K562 (cell line): Measurements from ENCODE around the gene HOXA9. TPM values are rescaled to one million over a fixed set of nuclear protein-coding genes. Genes with fewer than 3 reads are reported as not detected.

Experiments used
- ATAC-seq: fragments of 200-7000 bp; cut with Tn5 transposase; 3 replicates; pipeline ENCODE4 v1.9.1; 2020; ENCODE audit warnings: moderate library complexity
- BruUV-seq: library from RNA; stranded (reverse); fragments of 400-500 nt; replicated peaks from 2 replicates; lab custom pipeline; 2021; lab: Mats Ljungman, UMichigan
- CTCF ChIA-PET: fragments of 300-600 bp; formaldehyde crosslinking; extraction: SDS; loops from one replicate; lab custom pipeline; 2021; ENCODE audit warnings: low intra/inter-chr PET ratio; lab: Yijun Ruan, JAX
- POLR2A ChIA-PET: fragments of 300-600, 350-650 bp; sonication (Branson Sonifier 250); formaldehyde crosslinking; extraction: SDS; loops from one replicate; lab custom pipeline; 2021; ENCODE audit warnings: antibody characterized with exemption, inconsistent platforms; lab: Yijun Ruan, JAX
- DNase-seq, 4 experiments: peaks; one replicate each; pipeline versions ENCODE4 v3.0.0 to v3.0.0-alpha.2; 2011 to 2018; ENCODE audit warnings: low spot score in 3 of 4, mixed read lengths in 3 of 4; ENCODE audit errors: extremely low read depth in 1 of 4
- FAIRE-seq: peaks from 2 replicates; lab custom pipeline; 2011; peaks lifted over from hg19 to GRCh38; lab: Jason Lieb, UNC
- H2AFZ ChIP-seq: 2 replicates; pipeline ENCODE4 v1.6.0; 2011; ENCODE audit warnings: low read depth, low read length, control low read depth, inconsistent platforms
- H3K27ac ChIP-seq: fragments of 200-600 bp; 3 replicates; pipeline ENCODE4 v1.8.0; 2011; ENCODE audit warnings: low read depth, mild to moderate bottlenecking, control low read depth, inconsistent platforms, low read length, moderate library complexity, mixed read lengths; ENCODE audit errors: extremely low read depth
- H3K27me3 ChIP-seq, 2 experiments: fragments of 300-600 bp in 1 of 2; 2 replicates in 1 of 2; 3 replicates in 1 of 2; pipeline versions ENCODE4 v1.6.0 to v1.8.0; 2011; ENCODE audit warnings: inconsistent platforms in 2 of 2, low read length in 2 of 2, mild to moderate bottlenecking in 1 of 2, mixed read lengths in 1 of 2, moderate library complexity in 1 of 2; ENCODE audit not compliant: control insufficient read depth in 2 of 2, insufficient read depth in 2 of 2
- H3K36me3 ChIP-seq: fragments of 300-600 bp; 3 replicates; pipeline ENCODE4 v1.8.0; 2011; ENCODE audit warnings: mild to moderate bottlenecking, low read length, inconsistent platforms; ENCODE audit not compliant: control insufficient read depth, insufficient read depth
- H3K4me1 ChIP-seq, 2 experiments: fragments of 200-600 bp in 1 of 2; replicated peaks in 1 of 2; 2 replicates in 1 of 2; 3 replicates in 1 of 2; pipeline versions ENCODE4 v1.5.1 to v1.8.0; 2011; ENCODE audit warnings: inconsistent platforms in 2 of 2, low read length in 2 of 2, mild to moderate bottlenecking in 1 of 2, mixed read lengths in 1 of 2, moderate library complexity in 1 of 2; ENCODE audit not compliant: control insufficient read depth in 2 of 2, insufficient read depth in 2 of 2
- H3K4me2 ChIP-seq: 2 replicates; pipeline ENCODE4 v1.6.1; 2011; ENCODE audit warnings: low read length, control low read depth, inconsistent platforms, mixed read lengths; ENCODE audit not compliant: insufficient read depth
- H3K4me3 ChIP-seq: fragments of 200-600 bp; sonication (generic), shearing (Covaris generic); 2 replicates; pipeline ENCODE4 v1.5.1; 2016; ENCODE audit warnings: control low read depth, inconsistent platforms
- H3K79me2 ChIP-seq: fragments of 200-600 bp; 3 replicates; pipeline ENCODE4 v1.8.0; 2011; ENCODE audit warnings: low read length, inconsistent platforms; ENCODE audit not compliant: control insufficient read depth, insufficient read depth
- H3K9ac ChIP-seq, 2 experiments: 2 replicates each; pipeline versions ENCODE4 v1.6.0 to v1.6.1; 2011; ENCODE audit warnings: low read depth in 2 of 2, low read length in 2 of 2, control low read depth in 1 of 2, inconsistent platforms in 1 of 2, mild to moderate bottlenecking in 1 of 2, mixed read lengths in 1 of 2; ENCODE audit not compliant: insufficient read depth in 1 of 2
- H3K9me1 ChIP-seq: one replicate; pipeline ENCODE4 v1.6.0; 2011; ENCODE audit warnings: inconsistent platforms, mild to moderate bottlenecking, low read length, moderate library complexity; ENCODE audit not compliant: control insufficient read depth, insufficient read depth
- H3K9me3 ChIP-seq: replicated peaks from 2 replicates; pipeline ENCODE4 v1.5.1; 2011; ENCODE audit warnings: low read depth, low read length, inconsistent platforms; ENCODE audit not compliant: control insufficient read depth, insufficient read depth
- H4K20me1 ChIP-seq: replicated peaks from 2 replicates; pipeline ENCODE4 v1.6.1; 2011; ENCODE audit warnings: low read length, inconsistent platforms, mixed read lengths; ENCODE audit not compliant: control insufficient read depth, insufficient read depth
- ARID1B ChIP-seq: fragments of 450-650 bp; IDR thresholded peaks from 2 replicates; pipeline ENCODE4 v1.6.1; 2016; ENCODE audit warnings: antibody characterized with exemption, mild to moderate bottlenecking, inconsistent platforms
- FOSL1 ChIP-seq: fragments of 200-800 bp; sonication (Bioruptor generic); conservative IDR thresholded peaks from 2 replicates; pipeline ENCODE4 v1.6.1; 2016; ENCODE audit warnings: missing genetic modification characterization, missing compliant biosample characterization
- HDGF ChIP-seq: fragments of 450-650 bp; IDR thresholded peaks from 2 replicates; pipeline ENCODE4 v1.6.1; 2016
- KAT2B ChIP-seq: IDR thresholded peaks from one replicate; pipeline ENCODE4 v1.6.1; 2012; ENCODE audit warnings: low read depth, mild to moderate bottlenecking, control low read depth, inconsistent platforms, low read length, moderate library complexity
- KDM2B ChIP-seq: fragments of 250-450 bp; sonication (Bioruptor Pico); IDR thresholded peaks from 2 replicates; pipeline ENCODE4 v1.8.0; 2021; ENCODE audit warnings: mild to moderate bottlenecking, moderate library complexity
- KLF13 ChIP-seq: fragments of 450-650 bp; IDR thresholded peaks from 2 replicates; pipeline ENCODE4 v1.6.1; 2016; ENCODE audit warnings: missing genetic modification characterization, low read depth, mild to moderate bottlenecking, missing compliant biosample characterization, moderate library complexity, borderline replicate concordance
- MBD2 ChIP-seq: sonication (generic); IDR thresholded peaks from 2 replicates; pipeline ENCODE4 v1.6.1; 2016; ENCODE audit warnings: low read depth, borderline replicate concordance
- PCBP2 ChIP-seq: fragments of 200-400 bp; formaldehyde crosslinking; IDR thresholded peaks from 2 replicates; pipeline ENCODE4 v1.6.1; 2018; ENCODE audit warnings: low read length, low read depth, mild to moderate bottlenecking, moderate library complexity; ENCODE audit not compliant: poor library complexity, severe bottlenecking
- PHF20 ChIP-seq: fragments of 450-650 bp; IDR thresholded peaks from 2 replicates; pipeline ENCODE4 v1.6.1; 2018; ENCODE audit not compliant: partially characterized antibody
- PRPF4 ChIP-seq: fragments of 200-400 bp; formaldehyde crosslinking; IDR thresholded peaks from one replicate; pipeline ENCODE4 v1.6.1; 2017; ENCODE audit warnings: low read length, low read depth, mild to moderate bottlenecking; ENCODE audit not compliant: insufficient read depth, poor library complexity, severe bottlenecking
- ZNF263 ChIP-seq: sonication (generic); formaldehyde crosslinking; IDR thresholded peaks from 2 replicates; pipeline ENCODE4 v1.8.0; 2022; ENCODE audit warnings: mild to moderate bottlenecking, missing genetic modification reagents, borderline replicate concordance
- ZNF395 ChIP-seq: fragments of 200-800 bp; sonication (Bioruptor generic); IDR thresholded peaks from 2 replicates; pipeline ENCODE4 v1.6.1; 2017; ENCODE audit warnings: missing genetic modification characterization, missing compliant biosample characterization
- ZNF589 ChIP-seq: fragments of 200-800 bp; sonication (Bioruptor generic); IDR thresholded peaks from 2 replicates; pipeline ENCODE4 v1.6.1; 2016; ENCODE audit warnings: low read depth, missing genetic modification characterization, missing compliant biosample characterization
- ZNF780A ChIP-seq: fragments of 250-450 bp; sonication (Bioruptor Pico); IDR thresholded peaks from 2 replicates; pipeline ENCODE4 v1.5.0; 2021; ENCODE audit warnings: mild to moderate bottlenecking
- WGBS: fragments of 100-300 bp; shearing (Covaris generic); methylation state at CpG from one replicate; pipeline ENCODE4 v1.1.6; 2016; ENCODE audit warnings: low coverage, mixed read lengths; ENCODE audit not compliant: insufficient coverage; ENCODE audit errors: missing lambda C conversion rate; 5-methylcytosine and 5-hydroxymethylcytosine counted together
- in situ Hi-C: fragments of 300-500 bp; cut with MboI; formaldehyde crosslinking; loops from 4 replicates; pipeline ENCODE4 v1.15.0; 2018; ENCODE audit warnings: inconsistent platforms, mixed read lengths
- intact Hi-C: fragments of 100-400 bp; cut with micrococcal nuclease; formaldehyde crosslinking; loops from 2 replicates; pipeline ENCODE4 v1.14.2; 2022
- polyA plus RNA-seq, 8 experiments: library from polyadenylated mRNA; depleted of rRNA in 4 of 8; stranded (reverse) in 5 of 8; unstranded in 3 of 8; fragments of >200 nt; fragmentation: Nextera tagmentation in 2 of 8; fragmentation: Illumina TruSeq in 1 of 8; extraction: Ambion mirVana in 2 of 8; extraction: Trizol in 1 of 8; gene quantifications; 2 replicates each; pipeline versions ENCODE4 v1.2.1 to v1.2.3, GENCODE V29; 2011 to 2014; ENCODE audit warnings: inconsistent platforms in 1 of 8, missing spikeins in 1 of 8
- total RNA-seq, 7 experiments: library from RNA; depleted of rRNA in 6 of 7; stranded (reverse); fragments of >200 nt in 6 of 7; fragmentation: Illumina TruSeq in 2 of 7; extraction: Trizol in 2 of 7; gene quantifications; 2 replicates each; pipeline versions ENCODE4 v1.2.1 to v1.2.3, GENCODE V29; 2011 to 2021; ENCODE audit warnings: low replicate concordance in 1 of 7
- TF ChIP-seq, protein P1 (sequence below): fragments of 250-450 bp; sonication (Bioruptor Pico); IDR thresholded peaks from 2 replicates; pipeline ENCODE4 v1.5.0; 2020; ENCODE audit warnings: mild to moderate bottlenecking, borderline replicate concordance

The HOXA9 gene
- total and polyA plus RNA-seq, 9 of the 15 experiments (the other 6 are each of a cell fraction or from before 2014, with no cell fraction given): not detected

DNA sequence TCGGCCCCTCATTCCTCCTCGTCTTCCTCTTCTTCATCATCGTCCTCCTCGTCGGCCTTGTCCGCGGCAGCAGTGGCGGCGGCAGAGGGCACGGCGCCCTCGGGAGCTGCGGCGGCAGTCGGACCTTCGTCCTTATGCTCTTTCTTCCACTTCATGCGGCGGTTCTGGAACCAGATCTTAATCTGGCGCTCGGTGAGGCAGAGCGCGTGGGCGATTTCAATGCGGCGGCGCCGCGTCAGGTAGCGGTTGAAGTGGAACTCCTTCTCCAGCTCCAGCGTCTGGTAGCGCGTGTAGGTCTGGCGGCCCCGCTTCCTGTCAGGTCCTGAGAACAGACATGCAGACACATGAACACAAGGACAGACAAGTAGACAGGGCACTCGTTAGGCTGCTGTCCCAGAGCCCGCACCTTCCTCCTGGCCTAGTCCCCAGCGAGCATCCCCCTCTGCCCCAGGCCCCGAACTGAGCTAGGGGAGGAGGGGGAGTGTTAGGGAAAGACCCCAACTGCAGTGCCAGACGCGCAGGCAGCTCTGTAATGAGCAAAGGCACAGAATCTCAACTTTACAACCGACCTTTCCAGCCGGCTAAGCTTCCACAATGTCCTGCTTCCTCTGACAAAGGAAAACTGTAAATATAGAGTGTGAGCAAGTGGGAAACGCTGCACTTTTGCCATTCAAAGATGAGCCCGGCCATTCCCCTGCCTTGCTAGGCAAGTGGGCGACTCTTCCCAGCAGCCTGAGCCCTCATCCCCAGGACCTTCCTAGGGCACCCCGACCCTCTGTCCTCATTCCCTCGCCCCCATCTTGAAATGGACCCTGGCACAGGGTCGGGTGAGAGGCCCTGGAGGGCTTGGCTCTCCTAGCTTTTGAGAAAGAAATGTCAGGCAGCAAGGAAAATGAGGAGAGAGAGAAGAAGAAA is 10.2 kb downstream of the HOXA9 start:
- BruUV-seq: no TSS peak
- H4K20me1 ChIP-seq: no peaks in the 10 kb centered on the region
- H3K4me2 ChIP-seq: no peak overlapping the region
- ATAC-seq (no peak), DNase-seq (no peak), FAIRE-seq (no peak)
- intact Hi-C loops (no loop called here), in situ Hi-C loops (loop anchor here (25.0 kb wide), 3 partner anchors 643 to 1268 kb away; no protein-coding TSS in a partner anchor)
- no peaks in the 10 kb centered on the region for H3K36me3 ChIP-seq
- ChIA-PET POLR2A (interaction anchor here (0.6 kb wide), 1 partner anchor 917 kb away, joined by 4 read pairs; no protein-coding TSS in a partner anchor), CTCF (no interaction called here)
- H3K9ac ChIP-seq: no peak overlapping the region
- 35% methylated on average over 48 of the region's 48 CpGs for WGBS
- H3K9me3 ChIP-seq: no peaks in the 10 kb centered on the region
- H3K4me3 ChIP-seq: no peak overlapping the region
- peaks cover 0 to 17% of the 10 kb centered on the region in 2 experiments; a peak in 2 of 5 replicates for H3K4me1 ChIP-seq
- H3K27ac ChIP-seq: no peak overlapping the region
- H3K79me2 ChIP-seq: no peaks in the 10 kb centered on the region
- peaks cover 29 to 91% of the 10 kb centered on the region in 2 experiments for H3K27me3 ChIP-seq
- H2AFZ ChIP-seq: no peak overlapping the region
- no peaks in the 10 kb centered on the region for H3K9me1 ChIP-seq
- TF ChIP-seq ZNF263 (CRISPR knock-in tag) (no peak), PCBP2 (no peak), ZNF395 (CRISPR knock-in tag) (no peak), ZNF780A (CRISPR knock-in tag) (no peak), KDM2B (CRISPR knock-in tag) (no peak), ZNF589 (CRISPR knock-in tag) (no peak), KAT2B (no peak), ARID1B (no peak), MBD2 (no peak), FOSL1 (tag) (no peak), HDGF (no peak), KLF13 (no peak), PRPF4 (no peak), PHF20 (no peak)
- TF ChIP-seq, protein P1, sequence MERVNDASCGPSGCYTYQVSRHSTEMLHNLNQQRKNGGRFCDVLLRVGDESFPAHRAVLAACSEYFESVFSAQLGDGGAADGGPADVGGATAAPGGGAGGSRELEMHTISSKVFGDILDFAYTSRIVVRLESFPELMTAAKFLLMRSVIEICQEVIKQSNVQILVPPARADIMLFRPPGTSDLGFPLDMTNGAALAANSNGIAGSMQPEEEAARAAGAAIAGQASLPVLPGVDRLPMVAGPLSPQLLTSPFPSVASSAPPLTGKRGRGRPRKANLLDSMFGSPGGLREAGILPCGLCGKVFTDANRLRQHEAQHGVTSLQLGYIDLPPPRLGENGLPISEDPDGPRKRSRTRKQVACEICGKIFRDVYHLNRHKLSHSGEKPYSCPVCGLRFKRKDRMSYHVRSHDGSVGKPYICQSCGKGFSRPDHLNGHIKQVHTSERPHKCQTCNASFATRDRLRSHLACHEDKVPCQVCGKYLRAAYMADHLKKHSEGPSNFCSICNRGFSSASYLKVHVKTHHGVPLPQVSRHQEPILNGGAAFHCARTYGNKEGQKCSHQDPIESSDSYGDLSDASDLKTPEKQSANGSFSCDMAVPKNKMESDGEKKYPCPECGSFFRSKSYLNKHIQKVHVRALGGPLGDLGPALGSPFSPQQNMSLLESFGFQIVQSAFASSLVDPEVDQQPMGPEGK: no peak
